Uterus (tissue), 2 donors: ENCODE measurements around the gene APOH.

ENCODE experiments used
- POLR2A ChIP-seq, 2 donors: fragments of 450-650 bp; IDR thresholded peaks; one replicate each; pipeline ENCODE4 v1.6.1; 2016; ENCODE audit warnings: antibody characterized with exemption in 2 of 2, mild to moderate bottlenecking in 1 of 2, moderate library complexity in 1 of 2
- TF ChIP-seq, protein P1 (sequence below), 4 experiments: fragments of 200-600 bp in 2 of 4; fragments of 450-650 bp in 2 of 4; sonication (generic) in 2 of 4; IDR thresholded peaks; one replicate each; pipeline ENCODE4 v1.5.1; 2016 to 2019; ENCODE audit warnings: antibody characterized with exemption in 4 of 4, mild to moderate bottlenecking in 2 of 4, moderate library complexity in 1 of 4

- TF ChIP-seq, protein P1, sequence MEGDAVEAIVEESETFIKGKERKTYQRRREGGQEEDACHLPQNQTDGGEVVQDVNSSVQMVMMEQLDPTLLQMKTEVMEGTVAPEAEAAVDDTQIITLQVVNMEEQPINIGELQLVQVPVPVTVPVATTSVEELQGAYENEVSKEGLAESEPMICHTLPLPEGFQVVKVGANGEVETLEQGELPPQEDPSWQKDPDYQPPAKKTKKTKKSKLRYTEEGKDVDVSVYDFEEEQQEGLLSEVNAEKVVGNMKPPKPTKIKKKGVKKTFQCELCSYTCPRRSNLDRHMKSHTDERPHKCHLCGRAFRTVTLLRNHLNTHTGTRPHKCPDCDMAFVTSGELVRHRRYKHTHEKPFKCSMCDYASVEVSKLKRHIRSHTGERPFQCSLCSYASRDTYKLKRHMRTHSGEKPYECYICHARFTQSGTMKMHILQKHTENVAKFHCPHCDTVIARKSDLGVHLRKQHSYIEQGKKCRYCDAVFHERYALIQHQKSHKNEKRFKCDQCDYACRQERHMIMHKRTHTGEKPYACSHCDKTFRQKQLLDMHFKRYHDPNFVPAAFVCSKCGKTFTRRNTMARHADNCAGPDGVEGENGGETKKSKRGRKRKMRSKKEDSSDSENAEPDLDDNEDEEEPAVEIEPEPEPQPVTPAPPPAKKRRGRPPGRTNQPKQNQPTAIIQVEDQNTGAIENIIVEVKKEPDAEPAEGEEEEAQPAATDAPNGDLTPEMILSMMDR (IDR thresholded peaks at IDR 0.05): no peak
- no peak for TF ChIP-seq POLR2A (IDR thresholded peaks at IDR 0.05)
These were observed 56.5 kb downstream of the APOH start for GRCh38 chr17:66172691-66173223.
